ENCODE data around the gene RUNX3. TPM values are rescaled to one million over a fixed set of nuclear protein-coding genes. Genes with fewer than 3 reads are reported as not detected.

Gene RUNX3
- total and polyA plus RNA-seq, 2 donors from 2014 or later, result 0.47 to 7.9 TPM

DNA sequence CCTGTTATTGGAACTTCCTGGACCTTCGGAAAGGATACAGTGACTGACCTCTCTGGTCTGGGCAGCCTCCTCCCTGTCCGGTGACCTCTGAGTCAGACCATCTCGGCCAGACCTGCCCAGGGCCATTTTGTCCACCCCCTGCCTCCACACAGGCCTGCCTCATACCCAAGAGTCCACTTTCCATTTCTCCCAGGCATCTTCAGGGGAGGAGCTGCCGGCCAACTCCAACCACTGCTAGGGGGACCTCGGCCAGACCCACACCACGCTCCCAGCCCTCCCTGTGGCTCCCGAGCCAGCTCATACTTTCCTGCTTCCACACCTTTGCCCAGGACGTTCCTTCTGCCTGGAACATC is 29.5 kb upstream of the RUNX3 start:
- FAIRE-seq (no peak), DNase-seq (peak in 1 of 5 donors; percentile 51)
- Histone ChIP-seq H3K4me3 (ENCODE audit: low read length in 3 of 3) (no peak overlapping the region), H3K27ac (ENCODE audit: low read depth in 2 of 2, low read length in 2 of 2) (no peak overlapping the region), H3K27me3 (ENCODE audit: control insufficient read depth, insufficient read depth, low read length) (no peaks in the 10 kb centered on the region), H3K4me1 (ENCODE audit: control insufficient read depth in 2 of 3, insufficient read depth in 2 of 3, low read depth in 1 of 3, low read length in 3 of 3) (no peaks in the 10 kb centered on the region), H3K36me3 (ENCODE audit: control insufficient read depth in 2 of 3, insufficient read depth in 3 of 3, low read length in 3 of 3) (no peaks in the 10 kb centered on the region), H3K9ac (ENCODE audit: low read length in 3 of 3) (no peak overlapping the region), H3K9me3 (ENCODE audit: control insufficient read depth in 2 of 3, insufficient read depth in 1 of 3, low read length in 3 of 3) (no peaks in the 10 kb centered on the region)
- intact Hi-C loops (cut with DNase I), result no loop called here
- TF ChIP-seq, protein P1, sequence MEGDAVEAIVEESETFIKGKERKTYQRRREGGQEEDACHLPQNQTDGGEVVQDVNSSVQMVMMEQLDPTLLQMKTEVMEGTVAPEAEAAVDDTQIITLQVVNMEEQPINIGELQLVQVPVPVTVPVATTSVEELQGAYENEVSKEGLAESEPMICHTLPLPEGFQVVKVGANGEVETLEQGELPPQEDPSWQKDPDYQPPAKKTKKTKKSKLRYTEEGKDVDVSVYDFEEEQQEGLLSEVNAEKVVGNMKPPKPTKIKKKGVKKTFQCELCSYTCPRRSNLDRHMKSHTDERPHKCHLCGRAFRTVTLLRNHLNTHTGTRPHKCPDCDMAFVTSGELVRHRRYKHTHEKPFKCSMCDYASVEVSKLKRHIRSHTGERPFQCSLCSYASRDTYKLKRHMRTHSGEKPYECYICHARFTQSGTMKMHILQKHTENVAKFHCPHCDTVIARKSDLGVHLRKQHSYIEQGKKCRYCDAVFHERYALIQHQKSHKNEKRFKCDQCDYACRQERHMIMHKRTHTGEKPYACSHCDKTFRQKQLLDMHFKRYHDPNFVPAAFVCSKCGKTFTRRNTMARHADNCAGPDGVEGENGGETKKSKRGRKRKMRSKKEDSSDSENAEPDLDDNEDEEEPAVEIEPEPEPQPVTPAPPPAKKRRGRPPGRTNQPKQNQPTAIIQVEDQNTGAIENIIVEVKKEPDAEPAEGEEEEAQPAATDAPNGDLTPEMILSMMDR (IDR thresholded peaks at IDR 0.05; ENCODE audit: borderline replicate concordance, extremely low read depth, insufficient read depth), result no peak

DNA sequence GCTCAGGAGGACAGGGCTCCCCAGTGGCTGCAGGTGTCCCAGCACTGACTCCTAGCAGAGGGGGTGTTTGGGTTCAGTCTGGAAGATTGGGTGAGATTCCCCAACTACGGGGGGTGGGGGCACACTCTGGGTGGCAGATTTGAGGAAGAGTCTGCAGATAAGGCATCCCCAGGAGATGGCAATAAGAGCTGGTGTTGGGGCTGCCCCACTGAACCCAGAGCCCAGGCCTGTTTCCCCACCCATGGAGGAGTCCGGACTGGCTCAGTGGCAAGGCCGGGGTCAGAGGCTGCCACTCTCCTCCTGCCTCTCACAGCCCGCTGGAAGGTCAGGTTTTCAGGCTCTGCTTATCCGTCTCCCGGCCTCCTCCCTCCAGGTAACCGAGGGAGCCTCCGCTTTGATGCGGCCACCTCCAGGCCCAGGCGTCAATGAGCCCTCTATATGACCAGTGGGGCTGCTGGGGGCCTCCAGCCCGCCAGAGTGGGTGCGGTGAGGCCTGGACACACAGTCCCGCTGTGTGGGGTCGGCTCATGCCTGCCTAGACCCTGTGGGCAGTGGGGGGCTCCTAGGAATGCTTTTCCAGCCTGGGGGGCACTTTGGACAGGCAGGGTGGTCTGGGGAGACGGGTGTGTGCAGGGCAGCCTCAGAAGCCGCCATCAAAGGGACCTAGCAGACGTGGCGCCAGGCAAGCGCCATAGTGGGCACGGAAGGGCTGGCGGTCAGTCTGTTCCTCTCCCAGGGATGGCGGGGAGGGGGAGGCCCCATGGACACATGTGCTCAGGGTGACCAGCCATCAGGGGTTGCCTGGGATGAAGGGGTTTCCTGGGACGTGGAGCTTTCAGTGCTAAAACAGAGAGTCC is 28.9 kb upstream of the RUNX3 start:
- TF ChIP-seq, protein P1 (IDR thresholded peaks at IDR 0.05; ENCODE audit: borderline replicate concordance, extremely low read depth, insufficient read depth), result no peak
- no peak overlapping the region for H3K4me3 ChIP-seq (ENCODE audit: low read length in 3 of 3)
- no peak overlapping the region for H3K27ac ChIP-seq (ENCODE audit: low read depth in 2 of 2, low read length in 2 of 2)
- no peaks in the 10 kb centered on the region for H3K9me3 ChIP-seq (ENCODE audit: control insufficient read depth in 2 of 3, insufficient read depth in 1 of 3, low read length in 3 of 3)
- intact Hi-C loops (cut with DNase I), result no loop called here
- H3K9ac ChIP-seq (ENCODE audit: low read length in 3 of 3), result no peak overlapping the region
- FAIRE-seq (no peak), DNase-seq (peak in 1 of 5 donors; percentile 51)
- H3K36me3 ChIP-seq (ENCODE audit: control insufficient read depth in 2 of 3, insufficient read depth in 3 of 3, low read length in 3 of 3), result no peaks in the 10 kb centered on the region
- H3K4me1 ChIP-seq (ENCODE audit: control insufficient read depth in 2 of 3, insufficient read depth in 2 of 3, low read depth in 1 of 3, low read length in 3 of 3), result no peaks in the 10 kb centered on the region
- H3K27me3 ChIP-seq (ENCODE audit: control insufficient read depth, insufficient read depth, low read length), result no peaks in the 10 kb centered on the region

DNA sequence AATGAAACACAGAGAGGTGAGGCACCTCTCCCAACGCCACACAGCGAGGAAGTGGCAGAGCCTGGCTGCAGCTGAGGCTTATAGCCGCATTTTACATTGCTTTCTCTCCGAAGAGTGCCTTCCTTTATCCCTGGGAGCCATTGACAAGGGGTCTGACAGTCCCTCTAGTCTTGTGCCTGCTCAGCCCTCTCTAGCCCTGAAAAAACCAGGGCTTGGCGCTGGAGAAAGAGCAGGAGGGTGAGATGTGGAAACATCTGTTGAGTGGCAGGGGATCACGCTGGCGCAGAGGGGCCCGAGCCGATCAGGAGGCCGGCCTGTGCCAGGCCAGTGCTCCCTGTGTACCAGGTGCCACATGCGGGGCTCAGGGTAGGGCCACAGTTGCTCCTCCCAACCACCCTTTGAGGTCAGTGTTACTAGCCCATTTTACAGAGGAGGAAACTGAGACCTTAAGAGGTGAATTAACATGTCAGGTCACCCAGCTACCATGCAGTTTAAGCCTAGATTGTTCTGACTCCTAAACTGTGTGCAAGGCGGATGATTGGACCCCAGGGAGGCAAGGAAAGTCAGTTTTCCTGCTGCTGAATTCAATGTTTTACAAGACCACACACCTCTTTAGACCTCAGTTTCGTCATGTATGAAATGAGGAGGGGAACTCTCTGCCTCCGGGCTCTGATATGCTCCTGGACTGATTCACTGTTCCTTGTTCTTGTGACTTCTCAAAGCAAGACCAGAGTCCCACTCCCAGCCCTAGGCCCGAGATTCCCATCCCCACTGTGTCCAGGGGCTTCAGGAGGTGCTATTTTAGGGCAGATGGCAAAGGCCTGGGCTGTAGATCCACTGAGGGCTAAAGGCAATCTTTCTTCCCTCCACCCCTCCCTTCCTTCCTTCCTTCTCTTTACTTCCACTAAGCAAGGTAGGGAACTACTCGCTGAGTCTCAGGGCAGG is 28.0 kb upstream of the RUNX3 start:
- intact Hi-C loops (cut with DNase I), result no loop called here
- no peak overlapping the region for H3K4me3 ChIP-seq (ENCODE audit: low read length in 3 of 3)

More for the DNA sequence above, 28.0 kb upstream of the RUNX3 start:
- no peaks in the 10 kb centered on the region for H3K27me3 ChIP-seq (ENCODE audit: control insufficient read depth, insufficient read depth, low read length)
- no peak overlapping the region for H3K9ac ChIP-seq (ENCODE audit: low read length in 3 of 3)
- no peaks in the 10 kb centered on the region for H3K4me1 ChIP-seq (ENCODE audit: control insufficient read depth in 2 of 3, insufficient read depth in 2 of 3, low read depth in 1 of 3, low read length in 3 of 3)
- no peak overlapping the region for H3K27ac ChIP-seq (ENCODE audit: low read depth in 2 of 2, low read length in 2 of 2)
- FAIRE-seq (no peak), DNase-seq (peak in 1 of 5 donors; percentile 49)
- H3K9me3 ChIP-seq (ENCODE audit: control insufficient read depth in 2 of 3, insufficient read depth in 1 of 3, low read length in 3 of 3), result no peaks in the 10 kb centered on the region
- TF ChIP-seq, protein P1 (IDR thresholded peaks at IDR 0.05; ENCODE audit: borderline replicate concordance, extremely low read depth, insufficient read depth), result no peak
- no peaks in the 10 kb centered on the region for H3K36me3 ChIP-seq (ENCODE audit: control insufficient read depth in 2 of 3, insufficient read depth in 3 of 3, low read length in 3 of 3)
